ENCODE data around the gene CGB8. TPM values are rescaled to one million over a fixed set of nuclear protein-coding genes. Genes with fewer than 3 reads are reported as not detected.

CGB8 gene
- total RNA-seq, 4 donors from 2014 or later, result not detected

- peaks cover 0 to 71% of the 10 kb centered on the region in 2 donors for H3K36me3 ChIP-seq
- WGBS, 2 donors (ENCODE audit: low coverage in 1 of 2), result 85 to 89% methylated on average over 11 to 16 of the region's 32 CpGs
- H3K4me1 ChIP-seq, result peaks cover 0 to 21% (median 7%) of the 10 kb centered on the region in 3 donors
- no peak overlapping the region for H3K4me3 ChIP-seq
- no peak for TF ChIP-seq CTCF (IDR thresholded peaks at IDR 0.05)
- TF ChIP-seq POLR2AphosphoS5 (IDR thresholded peaks at IDR 0.05), result no peak
- TF ChIP-seq EP300 (IDR thresholded peaks at IDR 0.05), result no peak
- TF ChIP-seq POLR2A (IDR thresholded peaks at IDR 0.05), result no peak
- no peak overlapping the region for H3K27ac ChIP-seq
- H3K9me3 ChIP-seq, result no peaks in the 10 kb centered on the region
- peaks cover 26% of the 10 kb centered on the region for H3K27me3 ChIP-seq
- ATAC-seq, result no peak
These were observed 34.6 kb downstream of the CGB8 start for GRCh38 chr19:49014123-49014869.

GRCh38 chr19:49011194-49011593 is 37.7 kb downstream of the CGB8 start:
- 82% methylated on average over 4 of the region's 17 CpGs; no CpG with 5 or more reads in 1 of the 2 donors for WGBS, 2 donors (ENCODE audit: low coverage in 1 of 2)
- H3K36me3 ChIP-seq, result peaks cover 0 to 96% of the 10 kb centered on the region in 2 donors

GRCh38 chr19:49010453-49010852 is 38.5 kb downstream of the CGB8 start:
- H3K27ac ChIP-seq, result no peak overlapping the region
- 82 to 90% methylated on average over 3 to 5 of the region's 18 CpGs for WGBS, 2 donors (ENCODE audit: low coverage in 1 of 2)
- peaks cover 0 to 96% of the 10 kb centered on the region in 2 donors for H3K36me3 ChIP-seq
- H3K4me3 ChIP-seq, result no peak overlapping the region
- TF ChIP-seq CTCF (IDR thresholded peaks at IDR 0.05) (no peak), POLR2A (IDR thresholded peaks at IDR 0.05) (no peak), POLR2AphosphoS5 (IDR thresholded peaks at IDR 0.05) (no peak), EP300 (IDR thresholded peaks at IDR 0.05) (no peak)
- H3K27me3 ChIP-seq, result no peaks in the 10 kb centered on the region
- no peak for ATAC-seq
- no peaks in the 10 kb centered on the region for H3K4me1 ChIP-seq
- no peaks in the 10 kb centered on the region for H3K9me3 ChIP-seq

More at GRCh38 chr19:49011194-49011593, 37.7 kb downstream of the CGB8 start:
- ATAC-seq, result no peak
- no peaks in the 10 kb centered on the region for H3K4me1 ChIP-seq
- H3K4me3 ChIP-seq, result no peak overlapping the region
- no peaks in the 10 kb centered on the region for H3K9me3 ChIP-seq
- TF ChIP-seq EP300 (IDR thresholded peaks at IDR 0.05) (no peak), POLR2A (IDR thresholded peaks at IDR 0.05) (no peak), CTCF (IDR thresholded peaks at IDR 0.05) (no peak), POLR2AphosphoS5 (IDR thresholded peaks at IDR 0.05) (no peak)
- H3K27me3 ChIP-seq, result peaks cover under 1% of the 10 kb centered on the region
- H3K27ac ChIP-seq, result no peak overlapping the region

GRCh38 chr19:49009828-49010227 is 39.1 kb downstream of the CGB8 start:
- Histone ChIP-seq H3K9me3 (no peaks in the 10 kb centered on the region), H3K4me1 (no peaks in the 10 kb centered on the region), H3K4me3 (no peak overlapping the region), H3K27me3 (no peaks in the 10 kb centered on the region), H3K27ac (no peak overlapping the region), H3K36me3 (peaks cover 0 to 96% of the 10 kb centered on the region in 2 donors)
- TF ChIP-seq POLR2A (IDR thresholded peaks at IDR 0.05) (no peak), EP300 (IDR thresholded peaks at IDR 0.05) (no peak), POLR2AphosphoS5 (IDR thresholded peaks at IDR 0.05) (no peak), CTCF (IDR thresholded peaks at IDR 0.05) (no peak)
- 97% methylated on average over 13 of the region's 18 CpGs; no CpG with 5 or more reads in 1 of the 2 donors for WGBS, 2 donors (ENCODE audit: low coverage in 1 of 2)
- no peak for ATAC-seq

GRCh38 chr19:49006905-49007304 is 42.0 kb downstream of the CGB8 start:
- Histone ChIP-seq H3K4me1 (no peaks in the 10 kb centered on the region), H3K4me3 (no peak overlapping the region), H3K27ac (no peak overlapping the region), H3K36me3 (peaks cover 0 to 98% of the 10 kb centered on the region in 2 donors), H3K27me3 (no peaks in the 10 kb centered on the region), H3K9me3 (no peaks in the 10 kb centered on the region)
- no peak for TF ChIP-seq POLR2AphosphoS5 (IDR thresholded peaks at IDR 0.05)
- TF ChIP-seq POLR2A (IDR thresholded peaks at IDR 0.05), result no peak
- TF ChIP-seq CTCF (IDR thresholded peaks at IDR 0.05), result no peak
- TF ChIP-seq EP300 (IDR thresholded peaks at IDR 0.05), result no peak
- WGBS, 2 donors (ENCODE audit: low coverage in 1 of 2), result 93% methylated on average over 6 of the region's 22 CpGs; no CpG with 5 or more reads in 1 of the 2 donors
- no peak for ATAC-seq
